Skin epidermis (tissue), 12 donors: ENCODE results near the gene MEGF8.

Experiments used
- H3K27ac ChIP-seq, 21 experiments: fragments of 200-600 bp; sonication (generic) in 11 of 21; one replicate each; pipeline ENCODE4 v1.5.0; 2020; ENCODE audit warnings: mild to moderate bottlenecking in 3 of 21, inconsistent platforms in 2 of 21, moderate library complexity in 2 of 21
- H3K4me3 ChIP-seq, 7 experiments: fragments of 200-600 bp; sonication (generic) in 2 of 7; one replicate each; pipeline ENCODE4 v1.5.0; 2020; ENCODE audit warnings: inconsistent platforms in 2 of 7, mild to moderate bottlenecking in 2 of 7, moderate library complexity in 1 of 7

MEGF8 gene

DNA sequence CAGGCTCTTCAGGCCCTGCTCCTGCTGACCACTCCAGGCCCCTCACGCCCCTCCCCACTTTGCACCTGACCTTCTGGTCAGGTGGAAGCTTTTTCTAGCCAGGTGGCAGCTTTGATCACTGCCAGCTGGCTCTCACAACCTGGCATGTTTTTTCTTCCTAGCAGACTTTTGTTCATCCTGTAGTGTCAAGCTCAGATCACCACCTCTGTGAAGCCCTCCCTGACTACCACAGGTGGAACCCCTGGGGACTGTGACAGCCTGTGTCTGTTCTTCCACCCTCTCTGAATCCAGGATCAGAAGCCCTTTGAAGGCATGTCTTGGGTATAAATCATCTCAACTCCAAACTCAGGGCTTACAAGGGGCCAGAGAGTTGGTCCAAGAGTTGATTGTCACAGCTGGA lies 75.0 kb downstream of the MEGF8 start:
- Histone ChIP-seq H3K4me3 (no peak overlapping the region), H3K27ac (no peak overlapping the region)

DNA sequence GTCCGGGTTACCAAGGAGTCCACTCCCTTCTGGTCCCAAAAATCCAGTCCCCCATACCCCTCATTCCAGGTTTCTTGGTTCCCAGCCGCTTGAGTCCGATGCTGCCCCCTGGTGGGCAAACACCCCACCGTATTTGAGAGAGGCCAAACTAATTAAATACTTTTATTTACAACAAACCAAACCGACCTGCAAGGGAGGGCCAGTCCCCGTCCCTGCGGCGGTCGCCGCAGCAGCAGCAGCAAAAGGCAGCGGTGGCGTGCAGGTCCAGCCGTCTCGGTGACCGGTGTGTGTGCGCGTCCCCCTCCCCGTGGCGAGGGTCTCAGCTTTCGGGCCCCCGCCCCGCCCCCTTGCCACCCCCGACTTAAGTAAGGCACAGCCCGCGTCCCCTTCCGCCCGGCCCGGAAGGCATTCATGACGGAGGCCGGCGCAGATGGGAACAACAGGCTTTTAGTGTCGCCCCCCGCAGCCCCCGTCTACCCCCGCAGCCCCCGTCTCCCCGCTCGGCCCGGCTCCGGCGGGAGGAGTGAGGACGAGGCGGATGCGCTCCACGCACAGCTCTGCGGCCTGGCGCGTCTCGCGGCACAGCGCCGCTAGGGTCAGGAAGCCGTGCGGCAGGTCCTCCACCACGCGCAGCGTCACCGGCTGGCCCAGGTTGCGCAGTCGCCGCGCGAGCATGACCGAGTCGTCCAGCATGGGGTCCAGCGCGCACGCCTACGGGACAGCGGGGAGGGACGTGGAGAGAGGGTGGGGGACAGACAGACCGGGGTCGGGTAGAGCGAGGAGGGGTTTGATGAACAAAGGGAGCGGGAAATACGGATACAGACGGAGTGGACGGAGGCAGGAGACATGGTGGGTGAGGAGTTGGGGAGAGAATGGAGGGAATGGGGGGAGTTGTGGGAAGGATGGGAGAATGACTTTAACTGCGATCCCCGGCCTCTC lies 76.2 kb downstream of the MEGF8 start:
- peak overlapping the region in 19 of 21 experiments; percentile 8 to 77 (median 57) for H3K27ac ChIP-seq

DNA sequence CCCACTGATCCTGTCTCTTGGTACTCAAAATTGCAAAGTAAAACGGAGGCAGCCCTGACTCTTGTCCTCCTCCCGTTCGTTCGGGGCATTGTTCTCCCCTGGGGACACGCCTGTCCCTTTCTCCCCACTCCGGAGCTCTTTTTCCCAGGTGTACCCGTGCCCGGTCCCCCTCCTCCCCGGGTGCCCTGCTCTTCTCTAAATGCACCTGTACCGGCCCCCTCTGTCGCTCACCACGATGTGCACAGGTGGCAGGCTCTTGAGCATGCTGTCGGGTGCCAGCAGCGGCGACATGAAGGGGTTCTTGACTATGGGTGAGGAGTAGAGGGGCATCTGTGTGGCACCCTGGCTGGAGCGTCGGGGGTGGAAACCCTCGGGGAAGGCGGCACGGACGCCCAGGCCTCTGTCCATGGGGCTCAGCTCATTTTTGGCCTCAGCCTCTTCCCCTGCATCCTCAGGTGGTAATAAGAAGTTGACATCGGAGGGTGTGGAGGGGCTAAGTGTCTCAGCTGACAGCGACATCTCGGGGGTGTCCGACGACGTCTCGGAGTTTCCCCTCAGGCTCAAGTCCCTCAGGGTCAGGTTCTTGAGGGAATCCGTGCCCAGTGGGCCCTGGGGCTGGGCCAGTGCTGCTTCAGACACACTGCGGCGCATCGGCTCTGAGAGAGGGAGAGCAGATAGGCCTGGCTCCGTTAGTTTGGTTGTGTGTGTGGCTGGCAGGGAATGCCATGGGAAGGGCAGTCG lies 77.1 kb downstream of the MEGF8 start:
- H3K4me3 ChIP-seq: peak overlapping the region in 2 of 7 experiments; percentile 49 to 57
- peak overlapping the region in 5 of 21 experiments; percentile 34 to 73 (median 61) for H3K27ac ChIP-seq

More for the DNA sequence above, 76.2 kb downstream of the MEGF8 start:
- peak overlapping the region; percentile 42 to 57 (median 50) for H3K4me3 ChIP-seq

DNA sequence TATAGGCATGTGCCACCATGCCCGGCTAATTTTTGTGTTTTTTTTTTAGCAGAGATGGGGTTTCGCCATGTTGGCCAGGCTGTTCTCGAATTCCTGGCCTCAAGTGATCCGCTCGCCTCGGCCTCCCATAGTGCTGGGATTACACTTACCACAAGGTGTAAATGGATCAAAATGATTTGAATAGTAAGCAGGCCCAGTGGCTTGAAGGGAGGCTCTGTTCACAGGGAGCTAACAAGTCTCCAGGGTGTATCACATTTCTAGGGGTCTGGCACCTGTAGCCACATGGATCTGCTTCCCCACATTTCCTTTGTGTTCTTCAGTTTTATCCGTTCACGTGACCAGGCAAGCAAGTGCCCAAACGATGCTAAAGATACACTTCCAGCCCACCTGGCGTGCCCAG lies 78.2 kb downstream of the MEGF8 start:
- H3K4me3 ChIP-seq: no peak overlapping the region
- no peak overlapping the region for H3K27ac ChIP-seq

DNA sequence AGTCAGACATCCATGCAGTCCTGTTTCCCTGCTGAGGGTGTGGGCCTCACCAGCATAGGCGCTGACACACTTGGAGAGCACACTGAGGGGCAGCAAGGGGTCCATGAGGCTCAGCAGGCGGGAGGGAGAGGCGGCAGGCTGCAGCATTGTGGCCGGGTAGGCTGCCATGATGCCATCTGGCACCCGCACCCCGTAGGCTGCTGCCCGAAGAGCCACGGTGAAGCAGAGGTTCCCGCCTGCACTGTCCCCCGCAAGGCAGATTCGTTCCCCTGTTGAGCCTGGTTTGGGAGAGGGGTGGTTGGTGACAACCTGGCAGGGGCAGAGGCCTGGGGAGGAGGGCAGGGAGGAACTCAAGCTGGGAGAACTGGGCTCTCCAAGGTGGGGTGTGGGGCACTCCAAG lies 80.7 kb downstream of the MEGF8 start:
- Histone ChIP-seq H3K27ac (no peak overlapping the region), H3K4me3 (no peak overlapping the region)

DNA sequence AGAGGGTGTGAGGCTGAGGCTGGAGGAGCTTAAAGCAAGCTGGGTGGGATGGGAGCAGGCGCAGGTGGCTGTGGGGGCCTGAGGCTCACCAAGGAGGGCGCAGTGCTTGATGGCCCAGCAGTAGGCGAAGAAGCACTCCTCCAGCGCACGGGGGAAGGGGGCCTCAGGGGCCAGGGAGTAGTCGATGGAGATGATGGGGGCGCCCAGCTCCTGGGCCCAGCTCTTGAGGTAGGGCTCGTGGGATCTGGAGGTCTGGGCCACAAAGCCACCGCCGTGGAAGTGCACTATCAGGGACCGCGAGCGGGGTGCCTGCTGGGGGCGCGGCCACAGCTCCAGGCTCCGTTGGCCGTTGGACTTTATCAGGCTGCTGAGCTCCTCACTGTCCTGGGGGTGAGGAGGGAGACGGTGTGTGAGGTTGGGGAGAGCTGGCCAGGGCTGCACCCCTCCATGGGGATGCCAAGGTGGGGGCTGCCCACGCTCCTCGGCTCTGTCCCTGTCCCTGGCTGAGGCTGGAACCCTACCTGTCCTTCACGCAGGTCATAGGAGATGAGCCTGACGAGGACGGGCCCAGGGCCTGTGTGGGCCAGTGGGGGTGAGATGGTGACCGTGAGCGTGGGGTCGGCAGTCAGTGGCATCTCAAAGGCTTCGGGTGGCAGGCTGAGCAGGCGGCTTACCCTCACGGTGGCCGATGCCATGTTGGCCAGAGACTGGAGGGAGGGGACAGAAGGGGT lies 81.8 kb downstream of the MEGF8 start:
- Histone ChIP-seq H3K27ac (no peak overlapping the region), H3K4me3 (no peak overlapping the region)

DNA sequence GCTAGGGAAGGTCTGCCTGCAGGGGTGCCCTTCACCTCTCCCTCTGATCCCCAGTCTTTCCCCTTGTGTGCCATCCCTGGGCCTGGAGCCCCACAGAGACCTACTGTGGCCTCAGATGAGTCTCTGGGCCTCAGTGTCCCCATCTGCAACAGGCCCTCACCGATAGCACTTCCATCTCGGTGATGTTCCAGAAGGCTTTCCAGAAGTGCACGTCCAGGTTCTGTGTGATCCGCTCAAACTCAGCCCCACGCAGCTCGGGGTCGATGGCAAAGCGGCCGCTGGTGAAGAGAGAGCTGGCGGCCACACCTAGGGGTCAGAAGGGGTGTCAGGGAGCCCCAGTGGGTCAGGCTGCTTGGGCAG lies 82.4 kb downstream of the MEGF8 start:
- no peak overlapping the region for H3K27ac ChIP-seq

DNA sequence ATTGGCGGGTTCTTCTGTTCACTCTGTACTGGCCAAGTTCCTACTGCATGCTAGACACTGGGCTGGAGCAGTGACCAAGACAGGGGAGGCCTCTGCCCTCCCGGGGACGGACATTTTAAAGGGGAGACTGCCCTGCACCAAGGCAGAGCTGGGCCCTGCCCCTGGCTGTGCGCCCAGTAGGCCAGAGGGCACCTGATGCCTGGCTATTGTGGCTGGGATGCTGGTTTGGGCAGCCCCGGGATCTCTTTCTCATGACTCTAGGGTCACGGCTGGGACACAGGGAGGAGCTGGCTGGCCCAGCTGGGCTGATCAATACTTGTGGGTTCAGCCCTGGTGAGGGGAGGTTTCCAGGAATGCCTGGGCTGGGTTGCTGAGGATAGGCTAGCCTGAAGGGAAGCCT lies 84.0 kb downstream of the MEGF8 start:
- H3K27ac ChIP-seq: peak overlapping the region in 1 of 21 experiments; percentile 42

More for the DNA sequence above, 82.4 kb downstream of the MEGF8 start:
- H3K4me3 ChIP-seq: no peak overlapping the region

DNA sequence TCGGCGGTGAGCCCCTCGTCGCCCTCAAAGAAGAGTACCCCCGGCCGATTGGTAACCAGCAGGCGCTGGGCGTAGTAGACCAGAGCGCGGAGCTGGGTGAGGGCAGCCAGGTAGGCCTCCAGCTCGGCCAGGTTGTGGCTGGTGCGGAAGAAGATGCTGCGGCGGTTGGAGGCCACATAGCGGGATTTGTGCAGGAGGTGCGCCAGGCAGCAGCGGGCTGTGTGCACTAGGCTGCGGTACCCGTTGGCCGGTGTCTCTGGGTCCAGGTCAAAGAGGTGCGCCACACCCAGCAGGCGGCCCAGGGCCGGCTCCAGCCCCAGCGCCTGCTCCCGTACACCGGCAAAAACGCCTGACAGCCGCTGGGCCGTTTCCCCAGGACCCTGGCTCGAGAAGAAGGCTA lies 84.9 kb downstream of the MEGF8 start:
- H3K27ac ChIP-seq: no peak overlapping the region
- no peak overlapping the region for H3K4me3 ChIP-seq

More for the DNA sequence above, 84.0 kb downstream of the MEGF8 start:
- H3K4me3 ChIP-seq: no peak overlapping the region

DNA sequence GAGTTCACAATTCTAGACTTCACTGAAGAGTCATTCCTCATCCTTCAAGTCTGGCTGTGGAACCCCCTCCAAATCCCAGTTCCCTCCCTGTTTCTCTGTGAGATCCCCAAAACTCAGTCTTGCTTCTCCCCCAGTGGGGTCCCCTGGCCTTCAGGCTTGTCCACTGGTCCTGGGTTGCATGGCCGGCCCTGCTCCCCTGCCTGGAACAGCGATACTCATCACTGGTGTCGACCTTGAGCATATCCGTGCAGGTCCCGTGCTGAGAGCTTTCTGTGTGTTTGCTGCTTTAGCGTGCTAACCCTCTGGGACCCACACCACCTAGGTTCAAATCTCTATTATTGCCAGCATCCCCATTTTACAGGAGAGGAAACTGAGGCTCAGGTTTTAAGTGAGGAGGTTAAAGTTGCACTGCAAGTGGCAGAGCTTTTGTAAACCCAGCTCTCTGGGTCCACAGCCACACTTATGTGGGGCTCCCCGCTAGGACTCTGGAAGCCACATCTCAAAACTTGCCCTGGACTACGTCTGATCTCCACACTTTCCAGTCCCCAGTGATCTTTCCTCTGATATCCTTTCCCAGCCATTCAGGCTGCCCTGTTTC lies 86.2 kb downstream of the MEGF8 start:
- H3K27ac ChIP-seq: no peak overlapping the region
- H3K4me3 ChIP-seq: no peak overlapping the region

DNA sequence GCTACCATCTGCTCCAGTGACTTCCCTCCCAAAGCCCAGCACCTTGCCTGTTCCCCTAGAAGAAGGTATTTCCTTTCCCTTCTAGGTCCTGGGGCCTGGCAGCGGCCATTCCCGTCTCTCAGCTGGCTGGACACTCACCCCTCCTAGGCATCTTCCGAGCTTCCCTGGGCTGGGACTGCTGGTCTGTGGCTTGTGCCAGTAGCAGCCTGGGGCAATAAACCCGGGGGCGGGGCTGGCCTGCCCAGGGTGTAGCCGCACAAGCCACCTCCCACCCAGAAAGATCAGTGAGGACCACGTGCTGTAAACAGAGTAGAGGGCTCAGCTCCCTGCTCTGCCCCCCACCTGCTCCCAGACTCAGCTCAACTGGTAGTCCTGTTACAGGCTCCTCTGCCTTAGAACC lies 86.8 kb downstream of the MEGF8 start:
- H3K27ac ChIP-seq: no peak overlapping the region
- H3K4me3 ChIP-seq: no peak overlapping the region

DNA sequence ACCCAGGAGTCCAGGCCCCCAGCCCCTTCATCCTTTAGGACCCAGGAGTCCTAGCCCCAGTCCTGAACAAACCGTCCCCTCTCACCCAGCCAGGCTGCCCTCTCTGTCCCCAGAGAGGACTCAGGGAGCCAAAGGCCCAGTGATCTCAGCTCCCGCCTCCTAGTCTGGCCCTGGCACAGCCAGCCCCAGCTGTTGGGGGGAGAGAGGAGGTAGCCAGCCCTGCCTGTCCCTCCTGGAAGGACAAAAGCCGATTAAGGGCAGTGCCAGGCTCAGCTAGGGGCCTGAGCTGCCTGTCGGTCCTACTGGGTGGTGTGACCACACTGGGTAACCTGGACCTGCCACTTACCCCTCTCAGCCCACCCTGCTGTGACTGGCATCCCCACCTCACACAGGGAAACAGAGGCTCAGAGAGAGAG lies 87.2 kb downstream of the MEGF8 start:
- Histone ChIP-seq H3K4me3 (no peak overlapping the region), H3K27ac (no peak overlapping the region)

DNA sequence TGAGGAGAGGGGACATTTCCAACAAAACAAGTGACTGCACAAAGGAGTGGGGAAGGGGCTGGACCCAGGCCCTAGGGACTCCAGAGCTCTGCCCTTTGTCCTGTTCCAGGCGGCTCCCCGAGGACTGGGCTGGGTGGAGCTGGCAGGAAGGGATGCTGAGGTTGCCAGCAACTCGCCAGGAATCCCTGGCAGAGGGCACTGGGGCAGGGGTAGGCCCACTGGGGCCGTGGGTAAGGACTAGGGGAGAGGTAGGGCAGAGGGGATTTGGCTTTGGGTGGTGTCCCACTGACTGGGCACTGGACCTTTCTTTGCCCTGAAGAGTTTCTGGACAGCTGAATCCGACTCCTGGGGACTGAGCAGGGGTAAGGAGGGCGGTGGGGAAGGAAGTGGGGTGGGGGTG lies 93.9 kb downstream of the MEGF8 start:
- Histone ChIP-seq H3K4me3 (no peak overlapping the region), H3K27ac (peak overlapping the region in 4 of 21 experiments; percentile 3 to 52 (median 34))

DNA sequence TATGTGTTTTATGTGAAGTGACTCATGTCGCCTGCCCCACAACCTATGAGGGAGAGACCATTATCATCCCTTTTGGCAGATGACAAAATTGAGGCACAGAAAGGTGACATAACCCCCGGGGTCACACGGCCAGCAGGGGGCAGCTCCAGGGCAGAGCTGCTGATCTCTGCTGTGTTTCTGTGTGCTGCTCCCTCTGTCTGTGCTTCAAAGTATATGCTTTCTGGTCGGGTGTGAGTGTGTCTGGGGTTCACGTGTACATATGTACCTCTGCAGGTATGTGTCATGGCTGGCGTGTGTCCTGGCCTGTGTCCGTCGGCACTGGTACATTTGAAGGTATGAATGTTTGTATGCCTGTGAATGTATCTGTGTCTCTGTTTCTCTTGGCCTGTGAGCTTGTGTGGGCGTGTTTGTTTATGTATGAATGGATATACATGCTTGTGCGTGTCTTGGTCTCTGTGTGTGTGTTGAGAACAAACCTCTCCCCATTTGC lies 94.7 kb downstream of the MEGF8 start:
- Histone ChIP-seq H3K27ac (peak overlapping the region in 1 of 21 experiments; percentile 52), H3K4me3 (no peak overlapping the region)

DNA sequence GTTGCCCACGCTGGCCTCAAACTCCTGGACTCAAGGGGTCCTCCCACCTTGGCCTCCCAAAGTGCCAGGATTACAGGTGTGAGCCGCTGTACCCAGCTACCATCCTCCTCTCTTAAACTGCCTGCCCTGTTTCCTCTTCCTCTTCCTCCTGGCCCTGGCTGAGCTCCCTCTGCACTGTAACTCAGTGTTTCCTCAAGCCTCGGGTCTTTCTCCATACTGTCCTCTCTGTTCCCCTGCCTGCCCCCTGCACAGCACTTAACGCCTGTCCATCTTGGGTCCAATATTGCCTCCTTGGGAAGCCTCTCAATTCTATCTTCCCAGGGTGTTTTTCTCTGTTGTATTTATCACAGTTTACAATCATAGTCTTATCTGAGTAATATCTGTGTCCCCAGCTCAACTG lies 95.7 kb downstream of the MEGF8 start:
- Histone ChIP-seq H3K27ac (peak overlapping the region in 11 of 21 experiments; percentile 22 to 52 (median 37)), H3K4me3 (no peak overlapping the region)

DNA sequence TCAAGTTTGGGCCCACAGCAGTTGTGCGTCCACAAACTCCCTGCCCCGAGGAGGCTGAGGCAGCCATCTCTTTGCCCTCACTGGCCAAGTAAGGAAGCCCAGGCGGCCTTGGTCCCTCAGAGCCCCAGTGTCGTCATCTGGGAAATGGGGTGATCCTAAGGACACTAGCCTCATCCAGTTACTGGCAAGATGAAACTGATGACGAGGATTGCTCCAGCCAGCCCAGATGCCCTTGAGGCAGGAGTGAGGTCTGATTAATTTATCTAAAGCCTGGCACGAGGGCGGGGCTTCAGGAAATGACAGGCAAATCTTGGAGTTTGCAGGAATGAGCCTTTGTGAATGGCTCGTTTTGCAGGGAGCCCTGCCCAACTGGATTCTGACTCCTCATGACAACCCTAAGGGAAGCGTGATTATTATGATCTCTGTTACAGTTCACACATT lies 96.2 kb downstream of the MEGF8 start:
- Histone ChIP-seq H3K4me3 (no peak overlapping the region), H3K27ac (peak overlapping the region in 15 of 21 experiments; percentile 15 to 78 (median 37))

DNA sequence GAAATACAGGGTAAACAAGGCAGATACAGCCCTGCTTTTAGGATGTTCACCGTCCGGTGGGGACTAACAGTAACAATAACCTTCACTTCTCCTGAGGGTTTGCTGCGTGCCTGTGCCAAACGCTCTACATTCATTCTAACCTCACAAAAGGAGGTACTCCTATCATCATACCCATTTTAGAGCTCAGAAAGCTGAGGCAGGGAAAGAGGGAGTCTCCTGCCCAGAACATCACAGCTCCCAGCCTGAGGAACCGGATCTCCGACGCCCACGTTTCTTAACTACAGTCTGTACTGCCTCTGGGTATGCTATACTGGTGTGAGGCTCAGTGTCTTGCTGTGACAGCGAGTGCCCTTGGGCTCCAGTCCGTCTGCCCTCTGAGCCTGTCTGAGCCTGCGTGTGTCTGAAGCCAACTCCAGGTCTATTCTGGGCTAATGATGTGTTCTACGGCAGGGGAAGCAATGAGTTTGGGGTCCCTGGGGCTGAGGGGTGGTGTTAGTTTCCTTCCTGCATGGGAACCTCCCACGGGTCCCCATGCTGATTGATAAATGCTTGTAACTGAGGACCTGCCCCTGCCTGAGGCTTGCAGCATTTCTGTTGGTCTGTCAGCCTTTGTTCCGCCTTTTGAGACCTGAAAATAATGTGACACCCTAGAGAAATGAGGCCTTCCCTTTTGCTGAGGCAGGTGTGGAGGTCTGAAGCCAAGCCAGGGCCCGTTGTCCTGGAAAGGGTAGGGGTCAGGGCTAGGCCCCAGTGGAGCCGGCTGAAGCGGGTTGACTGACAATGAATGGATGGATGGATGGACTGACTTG lies 96.9 kb downstream of the MEGF8 start:
- H3K27ac ChIP-seq: peak overlapping the region in 17 of 21 experiments; percentile 20 to 78 (median 49)
- H3K4me3 ChIP-seq: peak overlapping the region; percentile 42 to 55 (median 47)

DNA sequence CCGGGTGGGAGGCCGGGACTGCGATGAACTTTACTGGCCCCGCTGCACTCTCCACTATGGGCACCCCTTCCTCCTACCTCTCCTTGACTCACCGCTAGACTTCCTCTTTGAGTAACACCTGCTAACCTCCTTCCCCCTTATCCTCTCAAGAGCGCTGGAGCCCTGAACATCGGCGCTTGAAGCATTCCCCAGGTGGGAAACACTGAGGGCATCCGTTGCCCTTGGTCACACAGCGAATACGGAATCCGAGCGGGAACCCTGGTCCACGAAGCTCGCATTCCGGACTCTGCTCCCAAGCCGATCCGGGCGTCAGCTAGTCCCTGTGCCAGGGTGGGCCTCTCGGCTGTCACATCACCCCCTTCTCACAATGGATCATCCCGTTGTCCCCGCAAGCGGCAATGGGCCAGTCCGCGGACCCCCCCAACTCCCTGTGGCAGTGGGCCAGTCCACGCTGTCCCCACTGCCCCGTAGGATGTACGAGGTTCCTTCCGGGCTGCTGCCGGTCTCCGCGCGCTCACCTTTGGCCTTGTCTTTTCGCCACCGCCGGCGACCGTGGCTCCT lies 97.5 kb downstream of the MEGF8 start:
- Histone ChIP-seq H3K27ac (peak overlapping the region in 19 of 21 experiments; percentile 10 to 78 (median 48)), H3K4me3 (peak overlapping the region; percentile 42 to 55 (median 47))
